Neural progenitor cell (in vitro differentiated cells): Measurements from ENCODE around the gene SH3GLB1.

ENCODE experiments used
- EZH2 ChIP-seq: fragments of 200-600 bp; sonication (generic); IDR thresholded peaks from 2 replicates; pipeline ENCODE4 v1.6.1; 2017; ENCODE audit warnings: antibody characterized with exemption, mild to moderate bottlenecking, moderate library complexity
- EZH2phosphoT487 ChIP-seq: fragments of 200-600 bp; sonication (generic); IDR thresholded peaks from 2 replicates; pipeline ENCODE4 v1.6.1; 2017; ENCODE audit warnings: antibody characterized with exemption
- TF ChIP-seq, protein P1 (sequence below): fragments of 200-600 bp; sonication (generic); IDR thresholded peaks from 2 replicates; pipeline ENCODE4 v1.5.1; 2017; ENCODE audit warnings: antibody characterized with exemption, mild to moderate bottlenecking

DNA sequence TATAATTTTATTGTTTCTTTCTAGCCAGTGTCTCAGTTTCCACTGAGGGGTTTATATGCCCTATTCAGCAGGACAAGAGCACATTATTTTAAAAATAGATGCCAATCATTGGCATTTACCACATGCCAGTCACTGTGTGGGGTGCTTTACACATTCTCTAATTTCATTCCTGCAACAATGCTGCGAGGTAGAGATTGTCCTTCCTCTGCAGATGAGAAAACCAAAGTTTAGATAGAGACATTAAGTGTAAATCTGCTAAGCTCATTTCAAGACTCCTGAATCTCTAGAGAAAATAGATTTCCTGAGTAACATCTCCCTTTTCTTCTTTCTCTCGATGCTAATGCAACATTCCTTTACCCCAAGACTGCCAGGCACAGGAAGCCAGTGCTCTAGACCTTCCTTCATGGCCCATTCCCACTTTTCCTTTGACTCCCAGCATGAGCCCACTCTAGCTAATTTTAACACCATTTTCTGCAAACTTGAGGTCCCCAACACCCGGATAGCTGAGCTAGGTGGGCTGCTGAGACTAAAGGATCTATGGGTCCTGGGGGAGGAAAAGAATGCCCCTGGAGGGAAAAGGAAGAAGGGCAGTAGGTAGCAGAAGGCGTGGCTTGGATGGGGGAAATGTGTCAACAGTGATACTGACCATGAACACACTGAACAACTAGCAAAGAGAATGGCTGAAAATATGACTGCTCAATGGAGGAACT, 50.0 kb downstream of the SH3GLB1 start:
- TF ChIP-seq, protein P1, sequence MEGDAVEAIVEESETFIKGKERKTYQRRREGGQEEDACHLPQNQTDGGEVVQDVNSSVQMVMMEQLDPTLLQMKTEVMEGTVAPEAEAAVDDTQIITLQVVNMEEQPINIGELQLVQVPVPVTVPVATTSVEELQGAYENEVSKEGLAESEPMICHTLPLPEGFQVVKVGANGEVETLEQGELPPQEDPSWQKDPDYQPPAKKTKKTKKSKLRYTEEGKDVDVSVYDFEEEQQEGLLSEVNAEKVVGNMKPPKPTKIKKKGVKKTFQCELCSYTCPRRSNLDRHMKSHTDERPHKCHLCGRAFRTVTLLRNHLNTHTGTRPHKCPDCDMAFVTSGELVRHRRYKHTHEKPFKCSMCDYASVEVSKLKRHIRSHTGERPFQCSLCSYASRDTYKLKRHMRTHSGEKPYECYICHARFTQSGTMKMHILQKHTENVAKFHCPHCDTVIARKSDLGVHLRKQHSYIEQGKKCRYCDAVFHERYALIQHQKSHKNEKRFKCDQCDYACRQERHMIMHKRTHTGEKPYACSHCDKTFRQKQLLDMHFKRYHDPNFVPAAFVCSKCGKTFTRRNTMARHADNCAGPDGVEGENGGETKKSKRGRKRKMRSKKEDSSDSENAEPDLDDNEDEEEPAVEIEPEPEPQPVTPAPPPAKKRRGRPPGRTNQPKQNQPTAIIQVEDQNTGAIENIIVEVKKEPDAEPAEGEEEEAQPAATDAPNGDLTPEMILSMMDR: no peak
- TF ChIP-seq EZH2 (no peak), EZH2phosphoT487 (no peak)
